ENCODE measurements around the gene NPAS3. TPM values are rescaled to one million over a fixed set of nuclear protein-coding genes. Genes with fewer than 3 reads are reported as not detected.

The NPAS3 gene
- total RNA-seq, 2 donors from 2014 or later, result 0.33 to 0.78 TPM

DNA sequence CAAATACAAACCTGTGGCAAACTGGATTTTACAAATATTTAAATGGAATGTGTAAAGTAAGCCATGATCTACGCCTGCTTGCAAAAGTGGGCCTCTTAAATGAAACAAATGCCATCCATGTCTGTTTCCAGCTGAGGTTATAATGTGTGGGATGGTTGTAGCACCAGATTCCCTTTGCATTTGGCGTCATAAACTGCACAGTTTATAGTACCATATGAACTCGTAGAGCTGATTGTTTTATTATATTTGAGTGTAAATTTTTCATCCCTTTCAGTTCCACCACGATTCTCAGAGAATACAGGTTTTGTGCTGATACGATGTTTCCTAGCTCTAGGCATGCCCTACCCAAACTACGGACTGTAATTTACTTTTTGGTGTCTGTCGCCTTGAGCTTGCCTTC lies 637.3 kb downstream of the NPAS3 start:
- no peak overlapping the region for H3K4me3 ChIP-seq
- H3K27me3 ChIP-seq, result no peaks in the 10 kb centered on the region
- H3K9me3 ChIP-seq, result no peaks in the 10 kb centered on the region
- no peak overlapping the region for H3K27ac ChIP-seq
- intact Hi-C loops (cut with DNase I), result no loop called here
- ATAC-seq (no peak), DNase-seq (no peak)
- no peaks in the 10 kb centered on the region for H3K4me1 ChIP-seq
- WGBS, 2 donors, result 61 to 71% methylated on average over 7 of the region's 7 CpGs
- TF ChIP-seq POLR2A (IDR thresholded peaks at IDR 0.05), result no peak
- TF ChIP-seq, protein P1, sequence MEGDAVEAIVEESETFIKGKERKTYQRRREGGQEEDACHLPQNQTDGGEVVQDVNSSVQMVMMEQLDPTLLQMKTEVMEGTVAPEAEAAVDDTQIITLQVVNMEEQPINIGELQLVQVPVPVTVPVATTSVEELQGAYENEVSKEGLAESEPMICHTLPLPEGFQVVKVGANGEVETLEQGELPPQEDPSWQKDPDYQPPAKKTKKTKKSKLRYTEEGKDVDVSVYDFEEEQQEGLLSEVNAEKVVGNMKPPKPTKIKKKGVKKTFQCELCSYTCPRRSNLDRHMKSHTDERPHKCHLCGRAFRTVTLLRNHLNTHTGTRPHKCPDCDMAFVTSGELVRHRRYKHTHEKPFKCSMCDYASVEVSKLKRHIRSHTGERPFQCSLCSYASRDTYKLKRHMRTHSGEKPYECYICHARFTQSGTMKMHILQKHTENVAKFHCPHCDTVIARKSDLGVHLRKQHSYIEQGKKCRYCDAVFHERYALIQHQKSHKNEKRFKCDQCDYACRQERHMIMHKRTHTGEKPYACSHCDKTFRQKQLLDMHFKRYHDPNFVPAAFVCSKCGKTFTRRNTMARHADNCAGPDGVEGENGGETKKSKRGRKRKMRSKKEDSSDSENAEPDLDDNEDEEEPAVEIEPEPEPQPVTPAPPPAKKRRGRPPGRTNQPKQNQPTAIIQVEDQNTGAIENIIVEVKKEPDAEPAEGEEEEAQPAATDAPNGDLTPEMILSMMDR (IDR thresholded peaks at IDR 0.05), result no peak
- H3K36me3 ChIP-seq (replicated peaks in 1 of 2; ENCODE audit: insufficient read depth in 1 of 2, low read depth in 2 of 2), result no peaks in the 10 kb centered on the region

GRCh38 chr14:33578461-33579216 lies 640.0 kb downstream of the NPAS3 start:
- Histone ChIP-seq H3K9me3 (no peaks in the 10 kb centered on the region), H3K4me3 (no peak overlapping the region), H3K4me1 (no peaks in the 10 kb centered on the region), H3K27ac (no peak overlapping the region), H3K36me3 (replicated peaks in 1 of 2; ENCODE audit: insufficient read depth in 1 of 2, low read depth in 2 of 2) (no peaks in the 10 kb centered on the region), H3K27me3 (no peaks in the 10 kb centered on the region)
- 68% methylated on average over 3 of the region's 3 CpGs for WGBS, 2 donors
- DNase-seq, result no peak
- no peak for ATAC-seq
- TF ChIP-seq POLR2A (IDR thresholded peaks at IDR 0.05), result no peak
- TF ChIP-seq, protein P1 (IDR thresholded peaks at IDR 0.05), result no peak
- intact Hi-C loops (cut with DNase I), result no loop called here

DNA sequence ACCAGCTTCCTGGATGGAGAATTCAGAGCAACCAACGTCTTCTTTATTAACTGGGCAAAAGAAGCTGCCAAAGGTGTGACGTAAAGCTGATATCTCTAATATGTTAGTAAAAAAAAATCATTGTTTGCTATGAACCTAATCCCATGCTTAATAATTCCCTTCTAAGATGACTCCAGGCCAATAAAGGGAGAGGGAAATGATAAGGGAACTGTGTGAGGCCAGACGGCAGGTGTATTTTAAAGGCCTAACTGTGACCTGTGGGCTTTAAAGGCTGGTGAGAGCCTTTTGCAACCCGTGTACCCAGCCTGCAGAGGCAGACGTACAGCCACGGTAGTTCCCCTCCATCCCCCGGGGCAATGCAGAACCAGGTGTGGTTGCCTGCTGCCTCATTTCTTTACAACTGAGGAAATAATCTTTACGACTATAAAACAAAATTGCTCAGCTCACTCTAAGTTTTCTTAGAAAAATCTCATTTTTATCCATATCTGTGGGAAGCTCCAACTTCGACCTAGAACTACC lies 641.6 kb downstream of the NPAS3 start:
- H3K27me3 ChIP-seq, result no peaks in the 10 kb centered on the region
- H3K4me3 ChIP-seq, result no peak overlapping the region
- TF ChIP-seq POLR2A (IDR thresholded peaks at IDR 0.05), result no peak
- TF ChIP-seq, protein P1 (IDR thresholded peaks at IDR 0.05), result no peak
- DNase-seq (no peak), ATAC-seq (no peak)
- no peaks in the 10 kb centered on the region for H3K9me3 ChIP-seq
- intact Hi-C loops (cut with DNase I), result no loop called here
- no peaks in the 10 kb centered on the region for H3K4me1 ChIP-seq
- no peak overlapping the region for H3K27ac ChIP-seq
- 63 to 66% methylated on average over 9 of the region's 9 CpGs for WGBS, 2 donors
- H3K36me3 ChIP-seq (replicated peaks in 1 of 2; ENCODE audit: insufficient read depth in 1 of 2, low read depth in 2 of 2), result no peaks in the 10 kb centered on the region

GRCh38 chr14:33580841-33581240 lies 642.2 kb downstream of the NPAS3 start:
- Histone ChIP-seq H3K9me3 (no peaks in the 10 kb centered on the region), H3K27ac (no peak overlapping the region), H3K4me3 (no peak overlapping the region), H3K27me3 (no peaks in the 10 kb centered on the region), H3K4me1 (no peaks in the 10 kb centered on the region), H3K36me3 (replicated peaks in 1 of 2; ENCODE audit: insufficient read depth in 1 of 2, low read depth in 2 of 2) (no peaks in the 10 kb centered on the region)
- no peak for TF ChIP-seq POLR2A (IDR thresholded peaks at IDR 0.05)
- TF ChIP-seq, protein P1 (IDR thresholded peaks at IDR 0.05), result no peak
- DNase-seq (no peak), ATAC-seq (no peak)
- WGBS, 2 donors, result 91 to 92% methylated on average over 2 of the region's 2 CpGs
- intact Hi-C loops (cut with DNase I), result no loop called here

DNA sequence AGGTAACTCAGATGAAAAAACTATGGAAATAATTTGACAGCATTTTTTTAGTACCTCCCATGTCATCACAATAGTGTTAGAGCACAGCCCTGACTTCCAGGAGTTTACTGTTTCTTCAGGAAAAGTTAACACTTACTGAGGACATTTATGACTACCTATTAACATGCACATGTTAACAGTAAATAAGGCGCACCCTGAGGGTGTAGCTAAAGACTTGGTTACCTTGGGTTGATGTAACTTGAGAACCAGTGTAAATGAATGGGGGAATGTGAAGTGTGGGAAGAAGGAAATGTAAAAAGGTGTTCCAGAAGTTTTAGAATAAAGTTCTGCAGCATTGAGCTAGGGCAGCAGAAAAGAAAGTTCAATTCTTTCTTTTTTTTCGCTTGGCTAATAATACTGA lies 646.0 kb downstream of the NPAS3 start:
- peaks cover 4% of the 10 kb centered on the region for H3K4me1 ChIP-seq
- H3K9me3 ChIP-seq, result no peaks in the 10 kb centered on the region
- H3K27me3 ChIP-seq, result no peaks in the 10 kb centered on the region
- intact Hi-C loops (cut with DNase I), result no loop called here
- no peaks in the 10 kb centered on the region for H3K36me3 ChIP-seq (replicated peaks in 1 of 2; ENCODE audit: insufficient read depth in 1 of 2, low read depth in 2 of 2)
- no peak for DNase-seq
- no peak for ATAC-seq
- 85 to 90% methylated on average over 2 of the region's 2 CpGs for WGBS, 2 donors
- no peak overlapping the region for H3K27ac ChIP-seq
- no peak for TF ChIP-seq POLR2A (IDR thresholded peaks at IDR 0.05)
- TF ChIP-seq, protein P1 (IDR thresholded peaks at IDR 0.05), result no peak
- no peak overlapping the region for H3K4me3 ChIP-seq
